A549 treated with RU486 at 1 μM for 4 hours (cell line): Measurements from ENCODE around the gene CSNK2A2. TPM values are rescaled to one million over a fixed set of nuclear protein-coding genes. Genes with fewer than 3 reads are reported as not detected.

Experiments used
- total RNA-seq: library from RNA; stranded (reverse); fragments of 200-300 nt; extraction: Qiagen RNA extraction; gene quantifications from 5 replicates; pipeline ENCODE4 v1.2.3, GENCODE V29; 2022; ENCODE audit warnings: low read depth

Gene CSNK2A2
- total RNA-seq = 53.1 to 67.8 TPM (median 56.1 TPM) in 5 replicates

DNA sequence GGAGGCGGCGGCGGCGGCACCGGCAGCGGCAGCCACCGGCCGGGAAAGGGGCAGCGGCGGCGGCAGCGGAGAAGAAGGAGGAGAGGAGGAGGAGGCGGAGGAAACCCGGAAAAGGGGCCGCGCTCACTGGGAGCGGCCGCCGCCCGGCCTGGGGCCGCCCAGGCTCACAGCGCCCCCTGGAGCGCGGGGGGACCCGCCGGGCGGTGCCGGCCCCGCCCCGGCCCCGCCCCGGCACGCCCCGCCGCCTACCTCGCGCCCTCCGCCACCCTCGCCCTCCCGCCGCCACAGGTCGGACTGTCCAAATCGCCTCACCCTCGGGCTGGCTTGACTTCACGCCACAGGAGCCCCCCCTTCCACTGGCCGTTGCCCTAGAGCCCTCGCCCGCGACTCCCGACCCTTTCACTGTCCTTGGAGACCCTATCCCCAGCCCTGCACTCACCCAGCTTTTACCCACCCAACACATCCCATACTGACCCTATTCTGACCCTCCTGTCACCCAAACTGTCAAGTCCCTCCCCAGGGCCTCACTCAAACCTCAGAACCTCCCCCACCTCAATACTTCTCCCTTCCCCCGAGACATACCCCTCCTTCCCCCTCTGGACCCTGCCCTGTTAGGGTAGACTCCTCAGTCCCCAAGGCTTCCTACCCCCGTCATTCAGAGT, at the start of gene CSNK2A2:
TSS of gene CSNK2A2 (minus strand) at position 85 of the 662 bp plus-strand sequence. CDS start 370 bp downstream, outside the sequence.

GRCh38 chr16:58129097-58129936, 68.6 kb downstream of the CSNK2A2 start, which contains the start of gene CFAP20:
TSS of gene CFAP20 (minus strand) at chr16:58129381. CDS start at chr16:58129115, 266 bp downstream.

Other genes starting within 250 kb of the CSNK2A2 start
- gene CNGB1, start 227.0 kb downstream of the CSNK2A2 start, total RNA-seq = 0.07 to 0.25 TPM (median 0.13 TPM) in 5 replicates
- 10.0 to 19.6 TPM (median 15.4 TPM) in 5 replicates for gene ZNF319, start 197.4 kb downstream of the CSNK2A2 start, total RNA-seq
- 84.1 to 99.9 TPM (median 92.9 TPM) in 5 replicates for gene USB1, start 196.7 kb downstream of the CSNK2A2 start, total RNA-seq
- gene MMP15, start 172.4 kb downstream of the CSNK2A2 start, total RNA-seq = 14.1 to 22.2 TPM (median 20.4 TPM) in 5 replicates
- gene CFAP20, start 68.7 kb downstream of the CSNK2A2 start, total RNA-seq = 54.3 to 61.3 TPM (median 57.0 TPM) in 5 replicates
- not detected in 5 replicates for gene PRSS54, start 96.9 kb upstream of the CSNK2A2 start, total RNA-seq
- gene GINS3, start 194.4 kb upstream of the CSNK2A2 start, total RNA-seq = 23.2 to 26.6 TPM (median 24.2 TPM) in 5 replicates